ENCODE data around the gene AP1S3.

- TF ChIP-seq TAF1 (IDR thresholded peaks at IDR 0.05; ENCODE audit: borderline replicate concordance, insufficient read depth, low read length) (no peak), SIN3A (IDR thresholded peaks at IDR 0.05; ENCODE audit: borderline replicate concordance, insufficient read depth, low read length) (no peak)
Measured at GRCh38 chr2:223832241-223832903, 5.0 kb downstream of the AP1S3 start.

Measured in PFSK-1 (cell line).